Progenitor cell of endocrine pancreas (in vitro differentiated cells): ENCODE data around the gene CENPE. TPM values are rescaled to one million over a fixed set of nuclear protein-coding genes. Genes with fewer than 3 reads are reported as not detected.
A peak's percentile ranks its signal among the peaks of the same experiment; 100 is the strongest.

Source experiments
- DNase-seq: peaks from one replicate; pipeline ENCODE4 v3.0.0; 2021; ENCODE audit warnings: low spot score; ENCODE audit not compliant: unreplicated experiment
- H3K27ac Mint-ChIP-seq: 2 replicates; pipeline ENCODE4 v1.8.0; 2021; ENCODE audit warnings: mild to moderate bottlenecking, moderate library complexity, mixed read lengths
- H3K27me3 Mint-ChIP-seq: 2 replicates; pipeline ENCODE4 v1.8.0; 2021; ENCODE audit warnings: mixed read lengths
- H3K36me3 Mint-ChIP-seq: 2 replicates; pipeline ENCODE4 v1.8.0; 2022; ENCODE audit warnings: mixed read lengths; ENCODE audit not compliant: insufficient read depth
- H3K4me1 Mint-ChIP-seq: 2 replicates; pipeline ENCODE4 v1.8.0; 2021; ENCODE audit warnings: low read depth, mixed read lengths
- H3K4me3 Mint-ChIP-seq: 2 replicates; pipeline ENCODE4 v1.8.0; 2021; ENCODE audit warnings: low read depth, mild to moderate bottlenecking, moderate library complexity, mixed read lengths
- H3K9me3 Mint-ChIP-seq: 2 replicates; pipeline ENCODE4 v1.8.0; 2021; ENCODE audit warnings: low read depth, mixed read lengths
- total RNA-seq: library from RNA; stranded (reverse); gene quantifications from 2 replicates; pipeline ENCODE4 v1.2.1, GENCODE V29; 2021
- TF ChIP-seq, protein P1 (sequence below): fragments of 200-600 bp; sonication (generic); IDR thresholded peaks from one replicate; pipeline ENCODE4 v1.5.0; 2021; ENCODE audit warnings: antibody characterized with exemption, mild to moderate bottlenecking; ENCODE audit not compliant: unreplicated experiment

The CENPE gene
- total RNA-seq, 1 donor from 2014 or later, result 16.5 TPM

GRCh38 chr4:103108542-103108941, 89.6 kb downstream of the CENPE start:
- no peak for DNase-seq
- H3K4me1 Mint-ChIP-seq, result no peaks in the 10 kb centered on the region
- H3K9me3 Mint-ChIP-seq, result no peaks in the 10 kb centered on the region
- no peaks in the 10 kb centered on the region for H3K27me3 Mint-ChIP-seq
- TF ChIP-seq, protein P1, sequence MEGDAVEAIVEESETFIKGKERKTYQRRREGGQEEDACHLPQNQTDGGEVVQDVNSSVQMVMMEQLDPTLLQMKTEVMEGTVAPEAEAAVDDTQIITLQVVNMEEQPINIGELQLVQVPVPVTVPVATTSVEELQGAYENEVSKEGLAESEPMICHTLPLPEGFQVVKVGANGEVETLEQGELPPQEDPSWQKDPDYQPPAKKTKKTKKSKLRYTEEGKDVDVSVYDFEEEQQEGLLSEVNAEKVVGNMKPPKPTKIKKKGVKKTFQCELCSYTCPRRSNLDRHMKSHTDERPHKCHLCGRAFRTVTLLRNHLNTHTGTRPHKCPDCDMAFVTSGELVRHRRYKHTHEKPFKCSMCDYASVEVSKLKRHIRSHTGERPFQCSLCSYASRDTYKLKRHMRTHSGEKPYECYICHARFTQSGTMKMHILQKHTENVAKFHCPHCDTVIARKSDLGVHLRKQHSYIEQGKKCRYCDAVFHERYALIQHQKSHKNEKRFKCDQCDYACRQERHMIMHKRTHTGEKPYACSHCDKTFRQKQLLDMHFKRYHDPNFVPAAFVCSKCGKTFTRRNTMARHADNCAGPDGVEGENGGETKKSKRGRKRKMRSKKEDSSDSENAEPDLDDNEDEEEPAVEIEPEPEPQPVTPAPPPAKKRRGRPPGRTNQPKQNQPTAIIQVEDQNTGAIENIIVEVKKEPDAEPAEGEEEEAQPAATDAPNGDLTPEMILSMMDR, result no peak
- H3K36me3 Mint-ChIP-seq, result peaks cover 18% of the 10 kb centered on the region
- H3K27ac Mint-ChIP-seq, result no peak overlapping the region
- H3K4me3 Mint-ChIP-seq, result no peak overlapping the region

DNA sequence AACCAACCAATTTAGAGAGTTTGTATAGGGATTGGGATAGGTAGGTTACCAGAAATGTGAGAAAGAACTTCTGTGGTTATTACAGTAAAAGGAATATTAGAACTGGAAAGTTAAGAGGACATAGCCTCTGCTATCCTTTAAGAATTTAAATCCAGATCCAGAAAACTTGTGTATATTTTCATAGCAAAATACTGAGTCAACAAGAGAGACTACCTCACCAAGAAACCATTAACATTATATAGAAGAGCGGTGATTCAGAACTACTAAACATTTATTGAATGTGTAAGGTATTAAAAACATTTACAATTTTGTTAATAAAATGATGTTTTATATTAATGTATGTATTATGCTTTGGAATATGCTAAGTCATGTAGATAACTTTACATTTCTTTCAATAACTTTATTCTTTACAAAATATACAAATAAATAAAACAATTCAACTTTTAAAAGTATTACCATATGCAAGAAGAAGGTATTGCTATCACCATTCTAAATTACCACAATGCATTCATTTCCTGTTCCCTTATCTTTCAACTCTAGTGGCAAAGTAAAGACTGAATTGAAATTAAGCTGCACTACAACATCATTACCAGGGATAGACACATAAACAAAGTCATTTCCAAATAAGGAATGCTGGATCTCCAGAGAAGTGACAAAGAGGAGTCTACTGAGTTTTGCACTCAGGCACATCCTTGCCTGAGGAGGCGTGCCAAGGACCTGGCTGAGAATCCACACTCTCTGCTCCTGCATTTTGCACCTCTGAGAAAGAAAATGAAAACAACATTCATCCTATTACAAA, 92.4 kb downstream of the CENPE start:
- H3K4me1 Mint-ChIP-seq, result no peaks in the 10 kb centered on the region
- no peak for DNase-seq

GRCh38 chr4:103104886-103105285, 93.3 kb downstream of the CENPE start:
- H3K4me1 Mint-ChIP-seq, result no peaks in the 10 kb centered on the region
- H3K36me3 Mint-ChIP-seq, result peaks cover 14% of the 10 kb centered on the region
- DNase-seq, result no peak
- no peaks in the 10 kb centered on the region for H3K27me3 Mint-ChIP-seq
- TF ChIP-seq, protein P1, result no peak
- H3K27ac Mint-ChIP-seq, result no peak overlapping the region
- H3K4me3 Mint-ChIP-seq, result no peak overlapping the region
- H3K9me3 Mint-ChIP-seq, result no peaks in the 10 kb centered on the region

More for the DNA sequence above, 92.4 kb downstream of the CENPE start:
- H3K27ac Mint-ChIP-seq, result no peak overlapping the region
- no peaks in the 10 kb centered on the region for H3K9me3 Mint-ChIP-seq
- H3K4me3 Mint-ChIP-seq, result no peak overlapping the region
- peaks cover 17% of the 10 kb centered on the region for H3K36me3 Mint-ChIP-seq
- TF ChIP-seq, protein P1, result no peak
- no peaks in the 10 kb centered on the region for H3K27me3 Mint-ChIP-seq

DNA sequence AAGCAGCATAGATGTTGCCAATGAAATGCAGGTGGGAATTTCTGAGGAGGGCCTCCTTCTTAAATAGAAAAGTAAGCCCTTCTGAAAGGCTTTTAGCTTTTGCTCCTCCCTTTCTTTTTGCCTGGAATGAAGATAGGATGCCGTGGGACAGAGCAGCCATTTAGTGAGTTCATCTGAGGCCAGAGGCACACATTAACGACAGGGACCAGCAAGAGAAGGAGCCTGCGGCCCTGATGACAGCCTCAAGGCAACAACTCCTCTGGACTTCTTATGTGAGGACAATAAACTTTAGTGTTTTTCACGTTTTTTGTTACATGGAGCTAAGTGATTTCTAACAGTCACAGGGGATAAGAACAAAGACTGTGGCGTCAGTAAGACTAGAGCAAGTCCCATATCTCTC, 97.5 kb downstream of the CENPE start:
- DNase-seq, result no peak
- Mint-ChIP-seq H3K4me3 (no peak overlapping the region), H3K9me3 (no peaks in the 10 kb centered on the region), H3K36me3 (no peaks in the 10 kb centered on the region), H3K27ac (no peak overlapping the region), H3K4me1 (peaks cover 22% of the 10 kb centered on the region), H3K27me3 (no peaks in the 10 kb centered on the region)
- TF ChIP-seq, protein P1, result no peak

DNA sequence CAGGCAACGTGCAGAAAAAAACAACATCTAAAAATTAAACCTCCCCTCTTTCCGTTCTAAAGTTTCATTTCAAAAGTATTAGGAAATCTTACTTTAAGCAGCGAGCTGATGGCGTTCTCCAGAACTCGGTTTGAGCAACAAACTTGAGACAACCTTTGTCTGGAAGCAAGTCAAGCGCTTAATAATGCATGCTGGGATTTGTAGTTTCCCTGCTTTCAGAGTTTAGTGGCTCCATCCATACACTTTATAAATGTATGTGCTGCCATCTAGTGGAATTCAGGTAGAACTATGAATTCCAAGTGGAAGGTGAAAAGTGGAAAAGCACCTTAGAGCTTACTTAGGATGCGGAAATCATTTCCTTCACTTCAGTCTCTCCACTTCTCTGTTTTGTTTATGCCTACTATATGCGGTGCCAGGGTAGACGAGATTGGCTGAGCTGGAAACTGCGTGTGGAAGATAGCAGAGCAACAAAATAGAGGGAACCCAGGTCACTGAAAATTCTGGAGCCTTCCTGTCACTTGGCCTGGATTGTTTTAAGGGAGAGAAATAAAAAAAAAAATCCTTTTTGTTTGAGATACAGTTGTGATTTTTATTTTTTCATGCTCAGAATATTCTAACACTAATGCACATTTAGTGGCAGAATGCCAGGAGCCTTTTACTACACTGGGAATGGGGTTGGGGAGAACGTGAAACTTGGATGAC, 98.3 kb downstream of the CENPE start, which contains the start of gene BDH2:
Gene BDH2 (minus strand): TSS at position 144 of the 702 bp plus-strand sequence. CDS start 3,580 bp downstream, outside the sequence.
- Mint-ChIP-seq H3K27me3 (no peaks in the 10 kb centered on the region), H3K9me3 (no peaks in the 10 kb centered on the region), H3K4me3 (peak within 1 kb of the TSS; percentile 84), H3K27ac (peak within 1 kb of the TSS; percentile 94), H3K36me3 (no peaks in the 10 kb centered on the region), H3K4me1 (peaks cover 22% of the 10 kb centered on the region)
- DNase-seq, result no peak
- TF ChIP-seq, protein P1, result peak; percentile 71
